HG03432 (cell line): Measurements from ENCODE around the gene ANKRD30A.
"Not testable (repeated sequence)": the region's sequence is repeated elsewhere in the genome, so short reads cannot be mapped to it uniquely, and the experiment has no call there.

ENCODE experiments used
- ATAC-seq: cut with Tn5 transposase; IDR thresholded peaks from one replicate; pipeline ENCODE4 v1.9.1; 2021; ENCODE audit warnings: mild to moderate bottlenecking, moderate library complexity; ENCODE audit not compliant: unreplicated experiment

ANKRD30A gene, protein sequence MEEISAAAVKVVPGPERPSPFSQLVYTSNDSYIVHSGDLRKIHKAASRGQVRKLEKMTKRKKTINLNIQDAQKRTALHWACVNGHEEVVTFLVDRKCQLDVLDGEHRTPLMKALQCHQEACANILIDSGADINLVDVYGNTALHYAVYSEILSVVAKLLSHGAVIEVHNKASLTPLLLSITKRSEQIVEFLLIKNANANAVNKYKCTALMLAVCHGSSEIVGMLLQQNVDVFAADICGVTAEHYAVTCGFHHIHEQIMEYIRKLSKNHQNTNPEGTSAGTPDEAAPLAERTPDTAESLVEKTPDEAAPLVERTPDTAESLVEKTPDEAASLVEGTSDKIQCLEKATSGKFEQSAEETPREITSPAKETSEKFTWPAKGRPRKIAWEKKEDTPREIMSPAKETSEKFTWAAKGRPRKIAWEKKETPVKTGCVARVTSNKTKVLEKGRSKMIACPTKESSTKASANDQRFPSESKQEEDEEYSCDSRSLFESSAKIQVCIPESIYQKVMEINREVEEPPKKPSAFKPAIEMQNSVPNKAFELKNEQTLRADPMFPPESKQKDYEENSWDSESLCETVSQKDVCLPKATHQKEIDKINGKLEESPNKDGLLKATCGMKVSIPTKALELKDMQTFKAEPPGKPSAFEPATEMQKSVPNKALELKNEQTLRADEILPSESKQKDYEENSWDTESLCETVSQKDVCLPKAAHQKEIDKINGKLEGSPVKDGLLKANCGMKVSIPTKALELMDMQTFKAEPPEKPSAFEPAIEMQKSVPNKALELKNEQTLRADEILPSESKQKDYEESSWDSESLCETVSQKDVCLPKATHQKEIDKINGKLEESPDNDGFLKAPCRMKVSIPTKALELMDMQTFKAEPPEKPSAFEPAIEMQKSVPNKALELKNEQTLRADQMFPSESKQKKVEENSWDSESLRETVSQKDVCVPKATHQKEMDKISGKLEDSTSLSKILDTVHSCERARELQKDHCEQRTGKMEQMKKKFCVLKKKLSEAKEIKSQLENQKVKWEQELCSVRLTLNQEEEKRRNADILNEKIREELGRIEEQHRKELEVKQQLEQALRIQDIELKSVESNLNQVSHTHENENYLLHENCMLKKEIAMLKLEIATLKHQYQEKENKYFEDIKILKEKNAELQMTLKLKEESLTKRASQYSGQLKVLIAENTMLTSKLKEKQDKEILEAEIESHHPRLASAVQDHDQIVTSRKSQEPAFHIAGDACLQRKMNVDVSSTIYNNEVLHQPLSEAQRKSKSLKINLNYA (N-terminal part only)

DNA sequence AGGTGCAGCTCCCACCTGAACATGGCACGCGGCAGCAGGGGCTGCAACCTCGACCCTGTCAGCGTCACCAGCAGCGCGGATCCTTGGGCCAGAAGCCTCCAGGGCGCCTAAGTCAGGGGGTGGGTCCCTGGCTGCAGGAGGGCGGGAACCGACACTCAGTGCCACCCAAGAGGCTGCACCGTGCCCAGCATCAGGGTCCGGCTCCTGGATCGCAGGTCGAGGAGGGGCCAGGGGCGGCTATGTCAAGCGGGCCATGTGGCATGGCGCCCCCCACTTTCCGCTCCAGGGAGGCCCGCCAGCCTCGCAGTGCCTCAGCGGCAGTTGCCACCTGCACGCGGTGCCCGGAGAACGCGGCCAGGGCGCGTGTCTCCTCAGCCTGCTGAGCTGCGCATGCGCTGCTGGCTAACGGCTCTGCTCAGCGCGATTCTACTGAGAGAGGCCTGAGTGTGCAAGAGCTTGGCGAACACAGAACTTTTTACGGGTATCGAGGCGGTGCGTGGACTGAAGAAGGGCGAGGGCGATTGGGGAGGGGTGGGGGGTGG, at the start of gene ANKRD30A:
Gene ANKRD30A, plus strand, starts transcription at position 408 of the 542 bp plus-strand sequence. CDS start 190 bp downstream, outside the sequence.
- ATAC-seq = no peak

DNA sequence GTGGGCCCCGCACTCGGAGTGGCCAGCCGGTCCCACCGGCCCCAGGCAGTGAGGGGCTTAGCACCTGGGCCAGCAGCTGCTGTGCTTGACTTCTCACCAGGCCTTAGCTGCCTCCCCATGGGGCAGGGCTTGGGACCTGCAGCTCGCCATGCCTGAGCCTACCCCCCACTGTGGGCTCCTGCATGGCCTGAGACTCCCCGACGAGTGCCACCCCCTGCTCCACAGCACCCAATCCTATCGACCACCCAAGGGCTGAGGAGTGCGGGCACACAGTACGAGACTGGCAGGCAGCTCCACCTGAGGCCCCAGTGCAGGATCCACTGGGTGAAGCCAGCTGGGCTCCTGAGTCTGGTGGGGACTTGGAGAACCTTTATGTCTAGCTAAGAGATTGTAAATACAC, 49.3 kb upstream of the ANKRD30A start:
- not testable (repeated sequence) for ATAC-seq

DNA sequence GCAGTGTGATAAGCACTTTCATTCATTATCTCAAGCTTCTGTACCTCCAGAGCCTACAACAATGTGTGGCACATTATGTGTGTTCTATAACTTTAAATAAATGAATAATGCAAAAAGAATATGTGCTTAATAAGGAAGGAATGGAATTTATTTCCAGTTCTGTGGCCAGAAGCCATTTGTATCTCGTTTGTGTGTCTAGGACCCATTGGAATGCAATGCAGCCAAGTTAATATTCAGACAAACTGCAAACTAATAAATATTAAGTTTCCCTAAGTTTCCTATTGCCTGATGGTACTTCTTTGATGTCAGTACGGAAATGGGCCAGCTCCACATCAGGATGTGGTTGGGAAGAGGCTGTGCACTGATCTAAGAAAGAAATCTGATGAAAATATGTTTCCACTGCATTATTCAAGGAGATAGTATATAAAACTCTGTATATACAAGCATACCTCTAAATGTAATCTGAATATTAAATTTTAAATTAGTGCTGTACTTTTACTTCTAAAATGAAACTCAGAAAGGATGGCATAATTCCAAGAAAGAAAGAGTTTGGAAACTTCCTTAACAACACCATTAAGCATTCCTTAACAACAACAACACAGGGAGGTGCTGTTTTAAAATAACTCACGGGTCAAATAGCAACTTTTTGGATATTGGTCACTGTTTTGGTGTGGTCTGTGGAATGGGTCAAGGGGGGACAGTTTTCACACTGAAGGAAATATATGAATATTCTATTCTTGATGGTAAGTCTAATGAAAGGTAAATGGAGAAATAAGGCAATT, 29.4 kb upstream of the ANKRD30A start:
- no peak for ATAC-seq

DNA sequence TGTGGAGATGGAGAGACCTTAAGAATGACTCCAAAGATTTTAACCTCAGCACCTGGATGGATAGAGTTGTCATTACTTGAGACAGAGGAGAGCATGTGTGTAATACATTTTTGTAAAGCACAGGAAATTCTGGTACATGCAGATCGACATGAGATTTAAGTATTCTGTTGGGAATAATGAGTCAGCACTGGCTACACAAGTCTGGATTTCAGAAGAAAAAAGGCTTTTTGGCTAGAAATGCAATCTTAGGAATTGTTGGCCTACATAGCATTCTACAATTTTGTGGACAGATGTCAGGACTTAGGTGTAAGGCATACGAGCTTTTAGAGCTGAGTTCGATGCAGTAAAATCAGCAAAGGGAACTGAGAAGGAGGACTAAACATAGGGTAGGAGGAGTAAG, 24.1 kb upstream of the ANKRD30A start:
- ATAC-seq = no peak

DNA sequence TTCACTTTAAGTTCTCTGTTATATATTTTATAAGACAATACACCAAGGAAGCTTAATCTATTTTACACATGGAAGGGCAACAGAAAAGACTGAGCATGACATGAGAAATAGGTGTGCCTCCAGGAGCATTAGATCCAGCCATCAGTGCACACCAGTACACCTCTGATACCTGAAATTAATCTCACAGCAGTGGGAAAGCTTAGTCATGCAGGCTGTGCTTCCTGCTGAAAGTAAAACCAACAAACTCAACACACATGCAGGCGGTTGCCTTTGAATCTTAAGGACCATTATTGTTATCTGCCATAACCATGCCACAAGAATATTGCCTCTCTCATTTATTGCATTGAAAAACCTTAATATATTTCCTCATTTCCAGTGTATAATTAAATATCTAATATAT, 16.4 kb upstream of the ANKRD30A start:
- no peak for ATAC-seq

DNA sequence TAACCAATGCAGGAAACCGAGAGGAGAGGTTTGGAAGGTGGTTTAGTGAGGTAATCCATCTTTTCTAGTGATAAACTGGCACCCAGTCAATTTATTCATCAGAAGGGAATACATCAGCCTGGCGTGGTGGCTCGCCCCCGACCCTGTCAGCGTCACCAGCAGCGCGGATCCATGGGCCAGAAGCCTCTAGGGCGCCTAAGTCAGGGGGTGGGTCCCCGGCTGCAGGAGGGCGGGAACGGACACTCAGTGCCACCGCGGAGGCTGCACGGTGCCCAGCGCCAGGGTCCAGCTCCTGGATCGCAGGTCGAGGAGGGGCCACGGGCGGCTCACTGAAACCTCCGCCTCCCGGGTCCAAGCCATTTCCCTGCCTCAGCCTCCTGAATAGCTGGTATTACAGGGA, 866 bp upstream of the ANKRD30A start:
- no peak for ATAC-seq

DNA sequence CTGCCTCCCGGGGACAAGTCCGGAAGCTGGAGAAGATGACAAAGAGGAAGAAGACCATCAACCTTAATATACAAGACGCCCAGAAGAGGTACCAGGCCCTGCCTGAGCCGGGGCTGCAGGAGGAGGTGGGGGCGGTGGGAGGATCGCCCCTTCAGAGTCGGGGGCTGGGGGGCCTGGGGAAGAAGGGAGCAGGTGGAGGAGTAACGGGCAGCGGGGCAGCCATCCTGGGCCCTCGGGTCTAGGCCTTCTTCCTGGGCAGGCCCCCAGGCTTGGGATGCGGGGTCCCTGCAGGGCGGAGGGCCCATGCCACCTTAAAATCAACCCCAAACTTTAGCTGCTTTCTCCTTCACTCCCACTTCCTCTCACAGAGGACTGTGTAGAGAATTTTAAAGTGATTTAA, 523 bp downstream of the ANKRD30A start:
- ATAC-seq = no peak

DNA sequence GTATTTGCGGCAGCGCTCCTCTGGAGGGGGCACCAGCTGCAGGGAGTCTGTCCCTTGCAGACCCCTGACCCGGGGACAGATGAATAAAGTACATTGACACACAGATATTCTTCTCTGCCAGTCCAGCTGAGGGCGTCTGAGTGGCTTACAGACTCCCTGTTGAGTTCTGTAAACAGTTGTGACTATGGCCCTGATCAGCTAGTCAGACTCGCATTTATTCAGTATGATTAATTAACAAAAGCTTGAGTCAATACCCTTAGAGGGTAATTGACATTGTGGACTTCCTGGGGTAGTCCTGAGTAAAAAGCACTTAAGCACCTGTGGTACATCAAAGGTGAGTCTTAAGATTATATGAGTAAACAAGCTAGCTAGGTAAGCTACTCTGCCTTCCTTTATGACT, 21.0 kb downstream of the ANKRD30A start:
- ATAC-seq = no peak

DNA sequence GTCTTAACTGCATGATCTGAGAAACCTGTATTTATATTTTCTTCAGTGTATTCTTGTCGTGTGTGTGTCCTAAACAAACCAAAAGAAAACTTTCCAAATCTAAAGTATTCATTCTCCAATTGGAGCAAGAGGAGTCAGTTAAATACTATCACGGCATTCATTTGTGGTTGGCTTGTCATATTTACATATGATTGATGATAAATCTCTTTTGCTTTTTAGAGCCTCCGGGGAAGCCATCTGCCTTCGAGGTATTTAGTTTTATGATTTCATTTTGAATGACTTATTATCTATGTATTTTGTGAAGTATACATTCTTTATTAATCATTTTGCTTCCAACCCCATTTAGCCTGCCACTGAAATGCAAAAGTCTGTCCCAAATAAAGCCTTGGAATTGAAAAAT, 37.0 kb downstream of the ANKRD30A start:
- not testable (repeated sequence) for ATAC-seq

DNA sequence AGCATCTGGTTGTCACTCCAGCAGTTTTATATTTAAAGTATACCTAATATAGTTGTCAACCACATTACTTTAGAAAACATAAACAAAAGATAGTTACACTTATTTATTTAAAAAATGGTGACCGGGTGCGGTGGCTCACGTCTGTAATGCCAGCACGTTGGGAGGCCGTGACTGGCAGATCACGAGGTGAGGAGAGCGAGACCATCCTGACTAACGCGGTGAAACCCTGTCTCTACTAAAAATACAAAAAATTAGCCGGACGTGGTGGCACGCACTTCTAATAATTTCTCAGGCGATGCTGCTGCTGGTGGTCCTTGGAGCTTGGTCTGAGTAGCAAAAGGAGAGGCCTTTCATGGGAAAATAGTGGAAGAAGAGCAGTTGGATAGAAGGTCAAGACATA, 46.5 kb downstream of the ANKRD30A start:
- ATAC-seq = not testable (repeated sequence)

DNA sequence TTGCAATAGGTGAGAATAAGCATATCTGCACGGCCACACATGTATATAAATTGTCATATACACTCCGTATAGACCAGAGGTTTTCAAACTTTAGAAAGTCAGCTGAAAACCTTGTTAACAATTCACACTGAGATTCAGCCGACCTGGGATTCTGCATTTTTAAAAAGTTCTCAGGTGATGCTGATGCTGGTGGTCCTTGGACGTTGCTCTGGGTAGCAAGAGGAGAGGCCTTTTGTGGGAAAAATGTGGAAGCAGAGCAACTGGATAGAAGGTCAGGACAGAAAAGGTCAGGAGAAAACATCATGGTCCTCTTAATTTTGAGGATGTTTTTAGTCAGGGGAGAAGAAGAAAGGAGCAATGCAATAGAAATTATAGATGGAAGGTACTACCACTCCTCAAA, 52.9 kb downstream of the ANKRD30A start:
- ATAC-seq = not testable (repeated sequence)

DNA sequence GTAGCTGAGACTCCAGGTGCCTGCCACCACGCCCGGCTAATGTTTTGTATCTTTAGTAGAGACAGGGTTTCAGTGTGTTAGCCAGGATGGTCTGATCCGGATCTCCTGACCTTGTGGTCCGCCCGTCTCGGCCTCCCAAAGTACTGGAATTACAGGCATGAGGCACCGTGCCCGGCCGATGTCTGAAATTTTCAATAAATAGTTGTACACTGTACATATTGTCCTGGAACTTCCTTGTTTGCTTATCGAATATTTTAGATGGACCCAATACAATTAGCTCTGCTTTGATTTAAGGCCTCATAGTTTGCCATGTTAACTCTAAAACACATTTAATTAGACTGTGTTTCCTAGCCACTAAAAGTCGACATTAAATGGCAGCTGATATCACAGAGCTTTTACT, 57.3 kb downstream of the ANKRD30A start:
- ATAC-seq = not testable (repeated sequence)

DNA sequence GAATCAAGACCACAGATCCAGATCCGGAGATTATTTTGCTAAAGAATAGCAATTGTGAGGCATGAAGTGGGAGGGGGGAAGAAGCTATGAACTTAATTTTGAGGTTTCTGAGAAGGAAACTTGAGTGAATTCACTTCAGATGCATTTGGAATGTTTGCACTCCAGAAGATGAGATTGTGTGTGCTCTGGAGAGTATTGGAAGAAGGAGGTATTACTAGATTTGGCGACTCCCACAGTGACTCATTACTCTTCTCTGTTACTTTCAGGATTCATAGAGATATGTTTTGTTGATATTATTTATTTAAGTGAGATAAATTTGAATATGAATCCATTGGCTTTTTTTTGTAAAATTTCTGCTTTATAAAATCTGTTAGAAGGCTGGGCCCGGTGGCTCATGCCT, 80.7 kb downstream of the ANKRD30A start:
- no peak for ATAC-seq

DNA sequence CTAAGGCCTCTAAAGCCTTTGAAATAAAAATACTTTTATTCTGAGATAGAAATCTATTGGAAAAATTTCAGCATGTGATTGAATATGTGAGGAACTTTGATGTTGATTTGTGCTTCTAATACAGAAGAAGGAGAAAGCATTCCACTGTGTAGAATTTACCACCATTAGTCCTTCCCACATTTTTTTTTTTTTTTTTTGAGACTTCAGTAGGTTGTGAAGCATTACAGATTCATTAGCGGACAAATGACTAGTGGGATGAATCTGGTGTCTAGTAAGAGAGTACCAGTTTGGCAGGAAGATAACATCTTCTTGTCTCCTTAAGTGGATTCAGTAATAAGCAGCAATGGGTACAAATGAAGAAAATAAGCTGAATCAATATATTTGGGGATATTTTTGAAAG, 95.5 kb downstream of the ANKRD30A start:
- no peak for ATAC-seq

DNA sequence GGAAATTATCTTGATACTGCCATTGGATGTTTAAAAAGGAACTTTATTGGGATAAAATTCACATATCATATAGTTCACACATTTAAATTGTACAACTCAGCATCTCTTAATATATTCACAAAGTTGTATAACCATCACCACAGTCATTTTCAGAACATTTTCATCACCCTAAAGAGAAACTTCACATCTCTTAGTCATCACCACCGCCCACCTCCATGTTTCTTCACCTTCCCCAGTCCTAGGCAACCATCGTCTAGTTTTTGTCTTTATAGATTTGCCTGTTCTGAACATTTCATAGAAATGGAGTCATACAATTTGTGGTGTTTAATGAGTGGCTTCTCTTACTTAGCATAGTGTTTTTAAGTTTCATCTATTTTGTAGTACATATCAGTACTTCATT, 96.6 kb downstream of the ANKRD30A start:
- ATAC-seq = no peak

DNA sequence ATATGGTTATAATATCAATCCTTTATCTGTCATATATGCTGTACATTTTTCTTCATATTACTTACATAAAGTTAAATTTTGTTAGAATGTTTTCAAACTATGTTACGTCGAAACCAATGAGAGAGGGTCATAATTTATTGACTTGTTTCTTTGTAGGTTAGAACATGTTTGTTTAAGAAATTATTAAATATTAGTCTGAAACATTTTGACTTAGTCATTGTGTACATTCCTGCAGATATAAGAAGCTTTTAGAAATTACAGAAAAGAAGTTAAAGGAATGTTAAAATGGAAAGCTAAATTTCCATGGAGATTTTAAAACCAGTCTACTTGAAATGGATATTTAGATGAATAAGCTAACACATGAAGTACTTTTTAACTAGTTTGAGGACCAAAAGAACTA, 99.8 kb downstream of the ANKRD30A start:
- ATAC-seq = no peak

DNA sequence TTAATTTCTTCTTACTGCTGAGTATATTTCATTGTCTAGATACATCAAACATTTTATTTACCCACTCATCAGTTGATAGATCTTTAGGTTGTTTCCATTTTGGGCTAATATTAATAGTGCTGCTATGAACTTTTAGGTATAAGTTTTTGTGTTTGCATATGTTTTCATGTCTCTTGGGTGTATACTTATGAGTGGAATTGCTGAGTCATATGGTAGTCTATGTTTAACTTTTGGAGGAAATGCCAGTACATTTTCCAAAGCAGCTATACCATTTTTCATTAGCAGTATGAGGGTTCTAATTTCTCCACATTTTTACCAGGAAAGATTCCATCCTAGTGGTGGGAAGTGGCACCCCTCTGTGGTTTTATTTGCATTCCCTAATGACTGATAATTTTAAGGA, 101.1 kb downstream of the ANKRD30A start:
- no peak for ATAC-seq

DNA sequence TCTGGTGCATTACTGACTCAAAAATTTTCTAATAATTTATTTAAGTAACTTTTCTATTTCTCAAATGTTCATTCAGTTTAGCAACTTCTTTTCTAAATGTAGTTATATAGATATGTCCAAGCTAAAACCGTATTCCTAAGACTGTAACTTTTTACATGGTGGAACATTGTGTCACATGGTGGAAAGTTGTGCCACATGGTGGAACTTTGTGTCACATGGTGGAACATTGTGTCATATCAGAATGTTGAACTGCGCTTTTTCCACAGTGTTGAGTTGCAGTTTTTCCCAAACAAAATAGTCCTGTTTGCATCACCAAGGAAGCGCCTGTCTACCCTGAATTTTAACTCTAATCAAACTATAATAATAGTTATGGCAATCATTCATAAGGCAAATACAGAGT, 109.3 kb downstream of the ANKRD30A start:
- ATAC-seq = no peak

DNA sequence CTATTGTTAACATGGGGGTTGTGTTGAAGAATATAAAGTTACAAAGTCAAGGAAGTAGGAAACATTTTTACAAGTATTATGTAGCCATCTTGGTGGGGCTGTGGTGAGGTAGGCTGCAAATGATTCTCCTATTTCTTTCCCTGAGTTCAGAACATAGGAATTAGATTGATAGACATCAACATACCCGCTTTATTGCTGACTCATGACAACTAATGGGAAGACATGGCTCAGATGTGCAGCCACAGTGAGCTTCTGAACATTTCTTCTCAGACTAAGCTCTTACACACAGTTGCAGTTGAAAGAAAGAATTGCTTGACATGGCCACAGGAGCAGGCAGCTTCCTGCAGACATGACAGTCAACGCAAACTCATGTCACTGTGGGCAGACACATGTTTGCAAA, 110.7 kb downstream of the ANKRD30A start:
- ATAC-seq = no peak

DNA sequence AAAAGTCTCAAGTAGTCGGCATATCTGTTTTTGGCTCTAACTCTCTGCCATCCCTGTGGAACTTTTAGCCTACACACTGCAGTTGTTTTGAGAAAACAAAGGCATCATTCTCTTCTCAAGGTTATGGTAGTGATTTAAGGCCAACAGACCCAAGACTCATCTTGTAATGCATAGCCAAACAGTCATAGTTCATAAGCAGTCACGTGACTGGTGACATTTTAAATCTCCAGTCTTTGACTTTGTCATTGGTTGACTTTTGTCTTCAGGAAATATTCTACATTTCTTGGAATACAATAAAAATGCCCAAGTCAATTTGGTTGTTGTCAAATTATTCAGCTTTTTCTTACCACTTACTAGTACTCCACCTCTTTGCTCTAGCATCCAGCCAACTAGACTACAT, 114.8 kb downstream of the ANKRD30A start:
- ATAC-seq = no peak
